ENCODE results near the gene LCN9.

LCN9 gene

DNA sequence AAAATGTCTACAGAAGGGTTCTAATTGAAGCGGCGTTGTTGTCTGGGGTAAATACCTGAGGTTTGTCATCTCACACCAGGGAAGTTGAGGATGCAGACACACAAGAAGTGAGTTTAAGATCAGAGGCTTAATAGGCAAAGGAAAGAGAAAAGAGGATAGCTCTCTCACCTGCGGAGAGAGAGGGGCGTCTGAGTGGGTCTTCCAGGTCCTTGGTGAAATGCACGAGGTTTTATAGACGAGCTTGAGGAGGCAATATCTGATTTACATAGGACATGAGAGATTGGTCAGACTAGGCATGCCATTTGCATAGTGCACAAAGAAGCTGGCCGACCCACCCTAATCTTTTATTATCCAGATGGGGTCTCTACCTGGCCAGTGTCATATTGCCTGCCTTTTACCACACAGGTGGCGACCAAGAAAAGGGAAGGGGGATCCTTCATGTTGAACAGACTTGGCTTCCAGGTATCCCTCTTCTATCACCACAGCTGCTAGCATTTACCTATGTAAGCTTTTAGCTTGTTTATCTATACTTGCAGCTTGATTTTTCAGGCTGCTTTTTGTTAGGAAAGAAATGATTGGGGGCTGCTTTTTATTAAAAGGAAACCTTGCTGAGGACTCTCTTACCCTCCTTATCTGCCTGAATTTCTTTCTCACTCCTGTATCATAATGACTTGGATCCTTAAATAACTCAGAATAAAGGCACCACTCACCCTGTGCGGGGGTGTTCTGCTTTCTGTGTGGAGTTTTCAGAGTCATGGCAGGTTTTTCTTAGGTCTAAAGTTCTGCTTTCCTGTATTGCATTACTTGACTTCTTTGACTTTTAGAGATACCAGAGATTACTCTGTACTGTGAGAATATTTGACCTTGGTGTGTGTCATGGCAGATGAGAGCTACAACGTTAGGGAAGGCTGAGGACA lies 14.4 kb upstream of the LCN9 start:
- H3K4me3 ChIP-seq (ENCODE audit: low read length), result no peak overlapping the region
- TF ChIP-seq CTCF (conservative IDR thresholded peaks at IDR 0.05; ENCODE audit: low read depth, low read length), result no peak
- no peak for DNase-seq (ENCODE audit: low read depth)

DNA sequence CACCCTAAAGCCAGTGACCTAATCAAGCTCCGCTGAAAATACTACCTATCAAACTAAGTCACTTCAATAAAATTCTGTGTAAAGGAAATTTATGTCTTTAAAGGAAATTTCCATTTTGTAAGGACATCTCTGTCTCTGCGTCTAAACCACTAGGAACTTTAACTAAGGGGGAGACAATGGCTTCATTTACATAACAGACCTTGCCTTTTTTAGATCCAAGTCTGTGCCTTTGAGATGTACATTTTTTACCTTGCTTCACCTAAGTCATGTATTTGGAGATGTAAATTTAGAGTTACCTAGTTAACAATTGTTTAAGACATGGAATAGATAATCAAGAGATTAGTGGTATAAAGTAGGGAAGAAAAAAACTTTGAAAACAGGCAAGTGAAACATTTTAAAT lies 13.6 kb upstream of the LCN9 start:
- DNase-seq (ENCODE audit: low read depth), result no peak
- H3K4me3 ChIP-seq (ENCODE audit: low read length), result no peak overlapping the region
- no peak for TF ChIP-seq CTCF (conservative IDR thresholded peaks at IDR 0.05; ENCODE audit: low read depth, low read length)

DNA sequence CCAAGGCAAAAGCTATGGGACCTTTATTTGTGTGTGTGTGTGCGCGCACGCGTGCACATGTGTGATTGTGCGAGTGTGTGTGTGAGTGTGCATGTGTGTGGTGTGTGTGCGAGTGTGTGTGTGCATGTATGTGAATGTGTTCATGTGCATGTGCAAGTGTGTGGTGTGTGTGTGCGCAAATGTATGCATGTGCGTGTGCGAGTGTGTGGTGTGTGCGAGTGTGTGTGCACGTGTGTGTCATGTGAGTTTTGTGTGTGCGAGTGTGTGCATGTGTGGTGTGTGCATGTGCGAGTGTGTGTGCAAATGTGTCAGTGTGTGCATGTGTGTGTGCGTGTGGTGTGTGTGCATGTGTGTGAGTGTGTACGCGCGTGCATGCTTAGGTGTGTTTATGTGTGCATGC lies 12.7 kb upstream of the LCN9 start:
- no peak overlapping the region for H3K4me3 ChIP-seq (ENCODE audit: low read length)
- TF ChIP-seq CTCF (conservative IDR thresholded peaks at IDR 0.05; ENCODE audit: low read depth, low read length), result no peak

GRCh38 chr9:135655317-135655716 lies 7.8 kb upstream of the LCN9 start:
- no peak for TF ChIP-seq CTCF (conservative IDR thresholded peaks at IDR 0.05; ENCODE audit: low read depth, low read length)
- DNase-seq (ENCODE audit: low read depth), result no peak
- H3K4me3 ChIP-seq (ENCODE audit: low read length), result no peak overlapping the region

More for the DNA sequence above, 12.7 kb upstream of the LCN9 start:
- DNase-seq (ENCODE audit: low read depth), result no peak

GRCh38 chr9:135657416-135657815 lies 5.7 kb upstream of the LCN9 start:
- TF ChIP-seq CTCF (conservative IDR thresholded peaks at IDR 0.05; ENCODE audit: low read depth, low read length), result no peak
- no peak overlapping the region for H3K4me3 ChIP-seq (ENCODE audit: low read length)
- no peak for DNase-seq (ENCODE audit: low read depth)

DNA sequence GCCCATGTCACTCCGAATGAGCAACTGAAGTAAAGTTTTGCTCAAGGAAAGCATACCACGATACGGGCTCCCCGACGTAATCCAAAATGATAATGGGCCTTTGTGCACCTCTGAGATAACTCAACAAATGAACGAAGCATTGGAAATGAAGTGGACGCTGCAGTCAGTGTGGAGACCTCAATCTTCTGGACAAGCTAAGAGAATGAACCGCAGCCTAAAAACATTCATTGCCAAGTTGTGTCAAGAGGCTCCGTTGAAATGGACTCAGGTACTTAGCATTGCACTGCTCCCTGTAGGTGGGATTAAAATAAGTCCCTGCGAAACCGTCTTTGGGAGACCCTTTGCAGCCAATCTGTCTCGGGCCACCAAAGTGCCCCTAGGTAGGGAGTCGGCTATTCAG lies 3.9 kb upstream of the LCN9 start:
- no peak for DNase-seq (ENCODE audit: low read depth)
- no peak overlapping the region for H3K4me3 ChIP-seq (ENCODE audit: low read length)
- no peak for TF ChIP-seq CTCF (conservative IDR thresholded peaks at IDR 0.05; ENCODE audit: low read depth, low read length)

DNA sequence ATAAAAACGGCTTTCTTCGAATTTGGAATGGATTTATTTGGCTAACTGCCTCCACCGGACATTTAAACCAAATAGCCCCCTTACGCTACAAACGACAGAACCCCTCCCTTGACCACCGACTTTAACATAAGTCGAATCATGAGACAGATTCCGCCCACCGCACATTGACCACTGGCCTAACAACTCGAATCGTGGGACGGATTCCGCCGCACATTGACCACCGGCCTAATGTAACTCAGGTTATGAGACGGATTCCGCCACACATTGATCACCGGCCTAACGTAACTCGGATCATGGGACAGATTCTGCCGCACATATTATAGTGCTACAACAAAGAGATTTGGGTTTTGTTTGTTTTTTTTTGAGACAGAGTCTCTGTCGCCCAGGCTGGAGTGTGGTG lies 2.7 kb upstream of the LCN9 start:
- no peak for DNase-seq (ENCODE audit: low read depth)
- no peak overlapping the region for H3K4me3 ChIP-seq (ENCODE audit: low read length)

More for the DNA sequence above, 2.7 kb upstream of the LCN9 start:
- no peak for TF ChIP-seq CTCF (conservative IDR thresholded peaks at IDR 0.05; ENCODE audit: low read depth, low read length)

Measured in retinal pigment epithelial cell (primary cell).